Osteoblast (primary cell): Measurements from ENCODE around the gene KLHL6. TPM values are rescaled to one million over a fixed set of nuclear protein-coding genes. Genes with fewer than 3 reads are reported as not detected.

ENCODE experiments used
- DNase-seq: peaks from one replicate; pipeline ENCODE4 v3.0.0; 2011; ENCODE audit warnings: low spot score, mixed read lengths; ENCODE audit not compliant: insufficient read length; ENCODE audit errors: missing footprints
- H2AFZ ChIP-seq: 2 replicates; pipeline ENCODE4 v1.6.0; 2011; ENCODE audit warnings: mild to moderate bottlenecking, low read length
- H3K27ac ChIP-seq: 2 replicates; pipeline ENCODE4 v1.5.1; 2011; ENCODE audit warnings: mild to moderate bottlenecking, low read depth, low read length, moderate library complexity
- H3K27me3 ChIP-seq: 2 replicates; pipeline ENCODE4 v1.6.0; 2012; ENCODE audit warnings: mild to moderate bottlenecking, control low read depth, inconsistent platforms, low read length, moderate library complexity; ENCODE audit not compliant: insufficient read depth
- H3K36me3 ChIP-seq: 2 replicates; pipeline ENCODE4 v1.5.1; 2011; ENCODE audit warnings: mild to moderate bottlenecking, low read length, control low read depth, moderate library complexity; ENCODE audit not compliant: insufficient read depth
- H3K4me1 ChIP-seq: 2 replicates; pipeline ENCODE4 v1.5.1; 2011; ENCODE audit warnings: mild to moderate bottlenecking, low read length, control low read depth, moderate library complexity; ENCODE audit not compliant: insufficient read depth
- H3K4me2 ChIP-seq: 2 replicates; pipeline ENCODE4 v1.6.0; 2011; ENCODE audit warnings: mild to moderate bottlenecking, low read length; ENCODE audit not compliant: insufficient read depth
- H3K4me3 ChIP-seq: fragments of 200-600 bp; sonication (generic); 3 replicates; pipeline ENCODE4 v1.5.1; 2012; ENCODE audit warnings: mild to moderate bottlenecking, low read length, inconsistent platforms; ENCODE audit not compliant: insufficient read depth
- H3K79me2 ChIP-seq: 2 replicates; pipeline ENCODE4 v1.6.0; 2012; ENCODE audit warnings: mild to moderate bottlenecking, low read length, control low read depth, inconsistent platforms; ENCODE audit not compliant: insufficient read depth
- H3K9me3 ChIP-seq: 2 replicates; pipeline ENCODE4 v1.5.1; 2011; ENCODE audit warnings: low read depth, low read length, control low read depth
- H4K20me1 ChIP-seq: 2 replicates; pipeline ENCODE4 v1.6.0; 2012; ENCODE audit warnings: mild to moderate bottlenecking, low read length, control low read depth; ENCODE audit not compliant: insufficient read depth
- CTCF ChIP-seq: IDR thresholded peaks from 2 replicates; pipeline ENCODE4 v1.5.1; 2011; ENCODE audit warnings: mild to moderate bottlenecking, low read depth, low read length, moderate library complexity; ENCODE audit errors: extremely low read depth
- total RNA-seq: library from RNA; depleted of rRNA; stranded (reverse); fragments of >200 nt; gene quantifications from 2 replicates; pipeline ENCODE4 v1.2.3, GENCODE V29; 2012

Gene KLHL6
- total RNA-seq, 1 donor = under 0.01 TPM

- no peak overlapping the region for H3K27ac ChIP-seq
- no peaks in the 10 kb centered on the region for H4K20me1 ChIP-seq
- H3K27me3 ChIP-seq = no peaks in the 10 kb centered on the region
- H3K4me2 ChIP-seq = no peak overlapping the region
- H3K4me3 ChIP-seq = no peak overlapping the region
- no peaks in the 10 kb centered on the region for H3K9me3 ChIP-seq
- DNase-seq = no peak
- H3K36me3 ChIP-seq = no peaks in the 10 kb centered on the region
- H2AFZ ChIP-seq = no peak overlapping the region
- peaks cover 19% of the 10 kb centered on the region for H3K4me1 ChIP-seq
- no peak for TF ChIP-seq CTCF
- H3K79me2 ChIP-seq = no peaks in the 10 kb centered on the region
These were observed 63.3 kb downstream of the KLHL6 start for GRCh38 chr3:183491923-183492848.

DNA sequence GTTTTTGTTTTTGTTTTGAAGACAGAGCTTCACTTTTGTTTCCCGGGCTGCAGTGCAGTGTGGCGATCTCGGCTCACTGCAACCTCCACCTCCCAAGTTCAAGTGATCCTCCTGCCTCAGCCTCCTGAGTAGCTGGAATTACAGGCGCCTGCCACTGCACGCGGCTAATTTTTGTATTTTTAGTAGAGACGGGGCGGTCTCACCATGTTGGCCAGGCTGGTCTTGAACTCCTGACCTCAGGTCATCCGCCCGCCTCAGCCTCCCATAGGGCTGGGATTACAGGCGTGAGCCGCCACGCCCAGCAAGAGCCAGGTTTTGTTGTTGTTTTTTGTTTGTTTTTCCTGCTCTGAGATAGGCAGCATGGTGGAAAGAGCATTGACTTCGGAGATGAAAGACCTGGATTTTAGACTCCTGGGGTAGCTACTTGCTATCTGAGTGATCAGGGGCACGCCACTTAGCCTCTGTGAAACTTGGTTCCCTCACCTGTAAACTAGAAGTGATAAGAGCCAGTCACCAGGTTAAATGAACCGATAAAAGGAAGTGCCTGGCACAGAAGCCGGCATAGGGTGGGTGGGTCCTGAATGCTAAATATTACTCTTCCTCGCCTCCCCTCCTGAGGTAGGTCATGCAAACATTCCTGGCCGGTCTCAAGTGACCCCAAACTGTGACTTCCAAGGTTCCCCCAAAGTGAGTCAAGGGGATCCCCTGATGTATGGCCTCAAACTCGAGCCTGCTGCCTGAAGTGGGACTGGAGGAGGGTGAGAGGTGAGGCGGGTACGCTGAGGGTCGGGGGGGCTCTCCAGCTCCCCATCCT, 64.2 kb downstream of the KLHL6 start:
- H3K27ac ChIP-seq = no peak overlapping the region
- no peaks in the 10 kb centered on the region for H3K79me2 ChIP-seq
- H3K4me3 ChIP-seq = no peak overlapping the region
- no peaks in the 10 kb centered on the region for H3K27me3 ChIP-seq
- H3K36me3 ChIP-seq = no peaks in the 10 kb centered on the region
- no peak overlapping the region for H2AFZ ChIP-seq
- H3K9me3 ChIP-seq = no peaks in the 10 kb centered on the region
- no peaks in the 10 kb centered on the region for H4K20me1 ChIP-seq
- no peak for DNase-seq
- TF ChIP-seq CTCF = no peak
- no peak overlapping the region for H3K4me2 ChIP-seq
- peaks cover 19% of the 10 kb centered on the region for H3K4me1 ChIP-seq

GRCh38 chr3:183490653-183491052, 64.9 kb downstream of the KLHL6 start:
- TF ChIP-seq CTCF = no peak

GRCh38 chr3:183490211-183490601, 65.3 kb downstream of the KLHL6 start:
- no peaks in the 10 kb centered on the region for H3K36me3 ChIP-seq
- H3K27me3 ChIP-seq = no peaks in the 10 kb centered on the region
- peaks cover 19% of the 10 kb centered on the region for H3K4me1 ChIP-seq
- H4K20me1 ChIP-seq = no peaks in the 10 kb centered on the region
- H2AFZ ChIP-seq = no peak overlapping the region
- no peaks in the 10 kb centered on the region for H3K79me2 ChIP-seq
- no peaks in the 10 kb centered on the region for H3K9me3 ChIP-seq
- H3K27ac ChIP-seq = no peak overlapping the region
- no peak for DNase-seq
- H3K4me3 ChIP-seq = no peak overlapping the region
- H3K4me2 ChIP-seq = no peak overlapping the region
- no peak for TF ChIP-seq CTCF

More at GRCh38 chr3:183490653-183491052, 64.9 kb downstream of the KLHL6 start:
- Histone ChIP-seq H3K36me3 (no peaks in the 10 kb centered on the region), H3K4me1 (peaks cover 19% of the 10 kb centered on the region), H3K27ac (no peak overlapping the region), H3K79me2 (no peaks in the 10 kb centered on the region), H3K27me3 (no peaks in the 10 kb centered on the region), H3K4me3 (no peak overlapping the region), H3K9me3 (no peaks in the 10 kb centered on the region), H2AFZ (no peak overlapping the region), H4K20me1 (no peaks in the 10 kb centered on the region), H3K4me2 (no peak overlapping the region)
- no peak for DNase-seq
